HG02623 (cell line): Measurements from ENCODE around the gene VAV2.

Source experiments
- ATAC-seq: cut with Tn5 transposase; IDR thresholded peaks from one replicate; pipeline ENCODE4 v1.9.1; 2021; ENCODE audit warnings: moderate library complexity; ENCODE audit not compliant: unreplicated experiment

The VAV2 gene

GRCh38 chr9:134028575-134029247, 36.6 kb upstream of the VAV2 start:
- no peak for ATAC-seq

DNA sequence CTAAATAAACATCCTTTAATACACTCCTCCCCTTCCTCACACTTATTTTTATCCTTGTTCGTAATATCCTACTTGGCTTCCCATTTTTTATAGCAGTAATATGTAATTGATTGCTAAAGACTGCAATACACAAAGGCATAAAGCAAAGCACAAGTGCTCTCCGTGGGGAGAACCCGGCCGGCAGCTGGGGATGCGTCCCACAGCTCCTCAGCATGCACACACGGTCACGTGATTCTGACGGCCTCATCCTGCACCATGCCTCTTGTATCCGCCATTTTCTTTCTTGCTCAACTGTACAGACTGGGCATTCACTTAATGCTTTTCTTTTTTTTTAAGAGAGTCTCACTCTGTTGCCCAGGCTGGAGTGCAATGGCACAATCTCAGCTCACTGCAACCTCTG, 36.0 kb upstream of the VAV2 start:
- no peak for ATAC-seq

DNA sequence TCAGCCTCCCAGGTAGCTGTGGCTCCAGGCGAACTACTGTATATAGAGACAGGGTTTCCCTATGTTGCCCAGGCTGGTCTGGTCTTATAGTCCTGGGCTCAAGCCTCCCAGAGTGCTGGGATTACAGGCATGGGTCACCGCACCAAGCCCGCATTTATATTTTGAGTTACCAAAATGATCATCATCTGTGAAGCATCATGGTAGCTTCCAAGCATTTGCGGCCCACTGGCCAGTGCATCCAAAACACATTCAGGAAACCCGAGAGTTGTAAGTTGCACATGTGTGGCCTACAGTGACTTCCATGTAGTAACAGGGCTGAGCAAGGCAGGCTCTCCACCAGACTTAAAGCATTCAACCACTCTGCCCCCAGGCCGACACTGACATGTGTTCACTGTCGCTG, 35.4 kb upstream of the VAV2 start:
- ATAC-seq: no peak

DNA sequence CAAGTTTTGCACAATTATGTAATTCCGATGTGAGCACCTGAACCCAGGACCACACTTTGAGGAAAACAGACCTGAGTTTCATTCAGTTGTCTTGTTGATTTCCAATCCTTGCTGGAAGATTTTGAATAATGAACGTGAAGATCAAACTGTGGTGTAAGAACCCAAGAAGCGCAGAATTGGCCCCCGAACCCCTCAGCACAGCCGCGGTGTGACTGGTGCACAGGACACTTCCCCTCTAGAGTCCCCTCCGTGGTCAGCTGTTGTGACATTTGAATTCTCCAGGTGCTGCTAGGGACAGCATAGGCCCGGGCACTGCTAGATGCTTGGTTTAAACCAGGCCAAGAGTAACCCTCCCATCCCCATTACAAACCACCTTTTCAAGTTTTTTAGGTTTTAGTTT, 34.9 kb upstream of the VAV2 start:
- no peak for ATAC-seq

DNA sequence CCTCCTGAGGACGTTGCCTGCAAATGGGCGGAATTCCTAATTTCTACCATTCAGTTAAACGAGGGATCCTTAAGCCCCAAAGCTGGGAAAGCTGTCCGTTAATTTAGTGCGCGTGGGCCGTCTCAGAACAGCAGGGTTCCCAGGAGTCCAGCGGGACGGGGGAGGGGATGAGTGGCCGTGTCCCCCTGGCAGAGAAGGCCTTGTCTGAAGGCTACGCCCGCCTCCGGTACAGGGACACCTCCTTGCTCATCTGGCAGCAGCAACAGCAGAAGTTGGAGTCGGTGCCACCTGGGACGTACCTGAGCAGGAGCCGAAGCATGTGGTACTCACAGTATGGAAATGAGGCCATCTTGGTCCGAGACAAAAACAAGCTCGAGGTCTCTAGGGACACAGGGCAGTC, 34.5 kb upstream of the VAV2 start:
- no peak for ATAC-seq

DNA sequence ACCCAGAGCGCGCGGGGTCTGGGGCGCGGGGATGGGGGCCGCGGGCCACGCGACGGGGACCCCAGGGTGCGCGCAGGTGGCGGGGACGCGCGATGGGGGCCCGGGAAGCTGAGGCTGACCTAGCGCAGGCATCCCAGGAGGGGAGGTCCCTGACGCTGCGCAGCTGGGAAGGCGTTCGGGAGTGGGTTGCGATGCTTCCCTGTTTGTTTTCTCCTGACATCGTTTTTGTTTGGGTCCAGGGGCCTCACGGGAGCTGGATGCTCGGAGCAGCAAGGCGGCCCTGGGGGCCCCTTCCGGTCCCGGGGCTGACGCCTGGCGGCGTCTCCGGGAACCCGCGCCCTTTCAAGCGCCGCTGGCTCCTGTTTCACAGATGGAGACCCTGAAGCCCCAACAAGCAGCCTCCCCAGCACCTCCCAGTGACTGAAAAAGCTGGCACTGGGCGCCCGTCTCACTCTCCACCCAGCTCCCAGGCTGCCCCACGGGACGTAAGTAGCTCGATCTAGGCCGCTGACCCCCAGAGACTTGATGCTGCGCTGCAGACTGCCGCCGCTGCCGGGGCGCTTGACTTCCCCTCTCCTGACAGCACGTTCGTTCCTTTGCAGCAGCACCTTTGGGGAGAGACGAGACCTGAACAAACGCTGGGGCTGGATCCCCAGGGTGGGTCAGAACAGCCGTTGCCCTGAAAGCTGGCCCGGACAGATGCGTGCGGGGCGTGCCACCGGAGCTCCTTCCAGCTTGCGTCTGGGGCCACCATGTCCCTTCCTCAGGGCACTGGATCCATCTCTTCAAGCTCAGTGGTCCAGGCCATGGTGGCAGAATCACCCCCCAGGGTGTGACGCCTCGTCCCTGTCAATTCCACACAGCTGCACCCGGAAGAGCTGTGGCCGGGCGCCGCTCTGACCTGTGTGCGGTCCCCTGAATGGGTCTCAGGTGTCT, 33.8 kb upstream of the VAV2 start:
- peak; percentile 27 for ATAC-seq

DNA sequence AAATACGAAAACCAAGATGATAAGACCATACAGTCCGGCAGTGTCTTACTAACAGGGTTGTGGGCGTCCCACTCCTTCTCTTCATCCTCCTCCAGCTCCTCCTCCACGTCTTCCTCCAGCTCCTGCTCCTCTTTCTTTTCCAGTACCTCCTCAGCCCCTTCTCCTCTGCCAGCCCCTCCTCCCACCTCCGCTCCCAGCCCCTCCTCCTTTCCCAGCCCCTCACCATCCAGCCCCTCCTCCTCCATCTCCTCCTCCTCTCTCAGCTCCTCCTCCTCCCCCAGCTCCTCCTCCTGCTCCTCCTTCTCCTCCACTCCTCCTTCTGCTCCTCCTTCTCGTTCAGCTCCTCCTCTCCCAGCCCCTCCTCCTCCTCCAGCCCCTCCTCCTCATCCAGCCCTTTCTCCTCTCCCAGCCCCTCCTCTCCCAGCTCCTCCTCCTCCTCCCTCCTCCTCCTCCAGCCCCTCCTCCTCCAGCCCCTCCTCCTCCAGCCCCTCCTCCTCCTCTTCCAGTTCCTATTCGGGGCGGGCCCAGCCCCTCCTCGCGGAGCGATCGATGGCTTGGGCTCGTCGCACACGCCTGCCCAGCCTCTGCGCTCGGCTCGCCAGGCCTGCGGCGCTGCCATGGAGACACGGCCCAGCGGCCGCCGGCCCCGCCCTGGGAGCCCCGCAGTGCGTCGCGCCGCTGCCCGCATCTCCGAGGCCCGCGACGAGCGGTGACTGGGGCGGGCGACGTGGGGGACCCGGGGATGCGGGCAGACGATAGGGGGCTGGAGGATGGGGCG, 32.9 kb upstream of the VAV2 start, which contains the start of gene BRD3OS:
TSS of gene BRD3OS (plus strand) at position 654 of the 778 bp plus-strand sequence. CDS start 1,267 bp downstream, outside the sequence.
- peak; percentile 79 for ATAC-seq

GRCh38 chr9:134024214-134024792, 32.2 kb upstream of the VAV2 start:
- no peak for ATAC-seq

GRCh38 chr9:134014946-134015345, 22.8 kb upstream of the VAV2 start:
- ATAC-seq: no peak

- ATAC-seq: no peak
Measured at GRCh38 chr9:134011401-134011800, 19.3 kb upstream of the VAV2 start.

GRCh38 chr9:134010310-134011173, 18.4 kb upstream of the VAV2 start:
- no peak for ATAC-seq

DNA sequence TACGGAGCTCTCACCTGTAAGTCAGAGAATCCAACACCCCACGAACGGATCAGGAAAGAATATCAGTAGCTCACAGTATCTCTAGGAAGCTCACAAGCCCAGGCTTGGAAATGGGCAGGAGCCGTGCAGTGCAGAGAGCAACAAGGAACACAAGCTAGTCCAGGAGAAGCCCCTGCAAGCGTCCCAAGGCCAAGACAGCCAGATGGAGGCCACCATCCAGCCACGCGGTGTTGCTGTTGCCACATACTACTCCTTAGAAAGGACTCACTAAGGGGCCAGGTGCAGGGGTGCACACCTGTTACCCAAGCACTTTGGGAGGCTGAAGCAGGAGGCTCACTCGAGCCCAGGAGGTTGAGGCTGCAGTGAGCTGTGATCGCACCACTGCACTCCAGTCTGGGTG, 15.4 kb upstream of the VAV2 start:
- no peak for ATAC-seq

GRCh38 chr9:134007150-134007549, 15.0 kb upstream of the VAV2 start:
- ATAC-seq: no peak

DNA sequence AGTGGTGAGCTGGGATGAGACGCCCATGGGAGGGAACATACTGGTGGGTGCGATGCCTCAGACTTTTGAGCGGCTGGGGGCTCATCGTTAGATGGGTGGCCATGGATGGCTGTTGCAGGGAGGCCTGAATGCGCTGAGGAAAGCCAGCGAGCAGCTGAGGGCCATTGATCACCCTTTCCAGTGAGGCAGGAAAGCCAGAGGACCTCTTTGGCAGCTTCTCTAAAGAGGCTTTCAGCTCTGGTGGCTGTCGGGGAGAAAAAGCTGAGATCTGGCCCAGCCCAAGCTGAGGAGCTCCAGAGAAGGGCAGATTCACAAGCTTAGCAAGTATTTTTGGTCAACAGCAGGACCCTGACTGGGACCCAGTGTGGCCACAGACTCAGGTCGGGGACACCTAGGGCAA, 13.3 kb upstream of the VAV2 start:
- no peak for ATAC-seq

- ATAC-seq: no peak
Measured at GRCh38 chr9:134004881-134005280, 12.8 kb upstream of the VAV2 start.

DNA sequence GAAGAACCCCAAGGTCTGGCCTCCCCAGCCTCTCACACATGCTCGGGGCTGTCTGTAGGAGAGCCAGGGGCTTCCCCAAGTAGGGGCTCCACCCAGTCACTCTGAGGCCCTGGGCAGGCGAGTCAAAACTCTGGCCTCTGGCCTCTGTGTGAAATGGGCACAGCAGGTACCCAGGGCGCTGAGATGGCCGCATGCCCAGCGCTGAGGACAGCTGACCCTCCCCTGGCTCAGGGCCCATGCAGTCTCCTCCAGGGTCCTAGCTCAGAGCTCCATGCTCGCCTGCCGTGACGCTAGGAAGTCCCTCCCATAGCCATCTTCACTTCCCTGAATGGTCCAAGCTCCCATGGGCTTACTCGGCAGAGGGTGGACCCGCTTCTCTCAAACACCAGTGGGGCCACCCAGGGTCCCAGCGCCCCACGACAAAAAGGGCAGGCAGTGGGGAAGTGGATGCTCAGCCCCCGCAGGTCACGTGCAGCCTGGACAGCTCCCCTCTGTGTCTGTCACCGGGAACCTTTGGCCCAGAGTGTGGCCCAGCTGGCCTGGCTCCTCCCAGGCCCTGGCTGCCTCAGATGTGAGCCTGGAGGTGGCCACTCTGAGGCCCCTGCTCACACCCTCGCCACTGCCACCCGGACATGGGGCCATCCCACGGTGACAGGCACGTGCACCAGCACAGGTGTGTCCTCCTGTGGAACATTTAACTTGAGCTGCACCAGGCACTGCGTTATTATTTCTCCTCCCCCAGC, 12.2 kb upstream of the VAV2 start:
- ATAC-seq: no peak

DNA sequence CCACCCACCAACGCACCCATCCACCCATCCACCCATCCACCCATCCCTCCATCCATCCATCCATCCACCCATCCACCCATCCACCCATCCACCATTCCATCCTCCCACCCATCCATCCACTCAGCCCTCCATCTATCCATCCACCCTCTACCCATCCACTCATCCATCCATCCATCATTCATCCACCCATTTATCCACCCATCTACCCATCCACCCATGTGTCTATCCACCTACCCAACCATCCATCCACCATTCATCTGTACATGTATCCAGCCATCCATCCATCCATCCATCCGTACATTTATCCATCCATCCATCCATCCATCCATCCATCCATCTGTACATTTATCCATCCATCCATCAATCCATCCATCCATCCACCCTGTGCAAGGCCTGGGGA, 11.1 kb upstream of the VAV2 start:
- no peak for ATAC-seq

- ATAC-seq: no peak
Measured at GRCh38 chr9:134002796-134003195, 10.7 kb upstream of the VAV2 start.

- no peak for ATAC-seq
Measured at GRCh38 chr9:133999851-134000265, 7.7 kb upstream of the VAV2 start.
